NCI-H1417 treated with DMSO at 0.1 percent for 48 hours (cell line): ENCODE results near the gene METTL22.

ENCODE experiments used
- DNase-seq: peaks from one replicate; lab custom pipeline; 2025; lab: John Stamatoyannopoulos, UW

METTL22 gene

DNA sequence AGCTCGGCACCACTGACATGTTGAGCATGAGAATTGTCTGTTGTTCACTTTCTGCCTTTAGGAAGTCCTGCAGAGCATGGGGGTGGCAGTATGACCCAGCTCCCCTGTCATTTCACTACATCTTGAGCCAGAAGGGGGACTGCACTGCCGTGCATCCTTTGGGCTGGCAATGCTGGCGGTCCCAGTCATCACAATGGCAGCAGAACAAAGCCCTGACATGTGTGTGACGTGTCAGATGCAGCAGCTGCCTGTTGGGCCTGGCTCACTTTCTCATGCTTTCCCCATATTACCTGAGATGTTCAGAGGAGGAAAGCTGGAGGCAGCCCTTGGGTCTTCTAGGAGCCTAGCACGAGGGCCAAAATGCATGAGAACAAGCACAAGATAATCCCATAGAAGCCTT lies 46.6 kb downstream of the METTL22 start:
- DNase-seq, result no peak

GRCh38 chr16:8669481-8669880 lies 48.0 kb downstream of the METTL22 start:
- no peak for DNase-seq

DNA sequence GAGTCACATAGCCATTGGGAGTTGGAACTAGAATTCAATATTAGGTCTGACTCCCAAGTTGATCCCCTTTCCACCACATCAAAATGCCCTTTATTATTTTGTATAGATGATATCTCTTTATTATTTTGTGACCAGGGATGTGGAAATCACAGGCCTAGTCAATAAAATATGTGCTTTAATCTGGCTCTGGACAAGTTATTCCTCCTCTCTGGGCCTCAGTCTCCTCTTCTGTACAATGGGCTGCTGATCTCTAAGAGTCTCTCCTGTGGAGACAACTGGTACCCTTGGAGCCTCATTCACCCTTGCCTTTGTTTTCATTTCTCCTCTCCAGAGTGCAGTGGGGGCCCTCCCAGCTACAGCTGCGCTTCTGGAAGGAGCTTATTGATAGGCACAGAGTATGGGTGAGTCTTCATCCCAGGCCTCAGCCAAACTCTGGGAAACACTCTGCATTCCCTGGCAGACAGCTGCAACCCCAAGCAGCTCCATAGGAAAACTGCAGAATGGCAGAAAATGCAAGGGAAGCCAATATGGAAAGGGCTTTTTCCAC lies 48.6 kb downstream of the METTL22 start:
- DNase-seq, result no peak

GRCh38 chr16:8673611-8674412 lies 52.3 kb downstream of the METTL22 start:
- no peak for DNase-seq

DNA sequence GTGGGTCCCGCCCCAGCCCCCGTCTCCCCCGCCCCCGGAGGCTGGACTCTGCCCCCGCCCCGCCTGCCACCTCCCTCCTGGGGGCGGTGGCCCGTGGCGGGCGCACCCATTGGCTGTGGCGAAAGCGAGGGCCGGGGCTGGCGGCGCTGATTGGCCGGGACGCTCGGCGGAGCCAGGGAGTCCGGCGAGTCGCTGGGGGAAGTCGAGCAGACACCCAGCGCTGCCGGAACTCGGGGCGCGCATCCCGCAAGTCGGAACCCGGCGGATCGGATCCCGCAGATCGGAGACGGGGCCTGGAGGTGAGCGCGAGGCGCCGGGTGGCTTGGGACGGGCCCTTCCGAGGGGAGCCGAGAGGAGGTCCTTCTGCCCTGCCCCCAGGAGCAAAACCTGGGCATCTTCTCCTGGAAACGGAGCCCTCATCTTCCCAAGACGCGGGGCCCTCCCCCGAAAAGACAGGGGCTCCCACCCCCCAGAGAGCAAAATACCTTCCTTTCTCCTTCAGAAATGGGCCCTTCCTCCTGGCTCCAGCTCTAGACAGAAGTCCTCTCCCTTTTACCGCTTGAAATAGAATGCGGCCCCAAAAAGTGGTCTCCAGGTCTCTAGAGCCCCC lies 53.0 kb downstream of the METTL22 start, which contains the start of gene ABAT:
Gene ABAT (plus strand): TSS at position 205 of the 610 bp plus-strand sequence. CDS start 61,123 bp downstream, outside the sequence.
- DNase-seq, result peak; percentile 7

DNA sequence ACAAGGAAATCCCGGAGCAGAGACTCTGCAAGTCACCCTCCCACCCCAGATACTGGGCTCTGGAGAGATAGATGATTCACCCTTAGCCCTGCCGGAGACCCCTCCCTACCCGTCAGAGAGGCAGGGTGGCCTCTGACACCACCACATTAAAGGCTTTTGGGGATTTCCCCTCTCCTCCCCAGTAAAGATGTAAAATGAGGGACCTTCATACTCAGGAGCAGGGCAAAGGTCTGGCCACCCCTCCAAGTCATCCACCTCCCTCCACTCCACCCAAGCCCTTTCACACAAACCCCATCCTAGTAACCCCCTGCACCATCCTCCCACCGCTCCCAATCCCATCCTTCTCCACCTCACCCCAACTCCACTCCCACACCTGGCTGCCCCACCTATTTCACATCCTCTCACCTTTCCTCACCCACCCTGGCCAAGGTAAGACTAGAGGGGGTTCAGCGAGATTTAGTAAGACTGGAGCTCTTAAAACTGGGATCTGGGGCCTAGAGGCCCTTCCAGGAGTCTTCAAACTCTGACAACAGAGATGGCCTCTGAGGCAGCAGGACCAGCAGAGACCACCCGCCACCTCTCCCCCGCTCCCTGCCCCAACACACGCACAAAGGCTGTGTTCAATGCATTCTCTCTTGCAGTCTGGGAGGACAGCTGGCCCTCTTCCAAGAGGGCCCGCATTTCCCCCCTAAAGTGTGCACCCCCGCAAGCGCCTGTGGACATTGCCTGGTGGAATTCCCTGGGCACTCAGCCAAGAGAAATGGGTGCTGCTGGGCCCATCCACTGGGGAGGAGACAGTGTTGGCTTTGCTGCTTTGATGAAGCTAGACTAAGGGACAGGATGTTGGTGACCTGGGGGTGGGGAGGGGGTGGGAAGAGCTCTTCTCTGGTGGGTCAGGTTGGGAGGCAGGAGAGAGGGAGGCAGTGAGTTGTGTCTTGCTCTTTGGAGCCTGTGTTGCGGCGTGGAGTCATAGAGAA lies 54.0 kb downstream of the METTL22 start:
- no peak for DNase-seq

- DNase-seq, result no peak
Measured at GRCh38 chr16:8676160-8676547, 54.7 kb downstream of the METTL22 start.

DNA sequence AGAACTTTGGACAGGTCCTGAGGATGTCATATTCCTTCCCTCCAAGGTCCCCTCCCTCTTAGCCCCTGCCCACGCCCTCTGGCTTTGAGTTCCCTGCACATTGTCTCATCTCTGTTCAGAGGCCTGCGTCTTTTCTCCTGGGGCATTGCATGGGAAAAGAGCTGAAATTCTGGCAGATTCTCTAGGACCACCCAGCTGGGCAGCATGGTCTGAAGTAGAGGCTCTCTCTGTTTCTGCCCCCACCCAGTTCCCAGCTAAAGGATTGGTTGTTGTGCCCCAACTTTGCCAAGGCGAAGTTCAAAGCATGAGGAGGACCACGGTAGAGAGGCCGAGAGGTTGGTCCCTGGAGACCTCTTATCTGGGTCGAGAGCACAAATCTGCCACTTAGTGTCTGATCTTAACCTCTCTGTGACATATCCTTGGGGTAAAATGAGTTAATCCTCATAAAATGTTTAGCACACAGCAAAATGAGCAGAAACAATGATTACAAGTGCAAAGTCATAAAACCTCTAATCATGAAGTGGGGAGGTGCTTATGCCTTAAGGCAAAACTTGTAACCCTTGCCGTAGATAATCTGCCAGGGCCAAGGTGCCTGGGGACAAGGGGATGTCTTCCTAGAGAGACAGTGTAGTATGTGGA lies 55.4 kb downstream of the METTL22 start:
- DNase-seq, result no peak

DNA sequence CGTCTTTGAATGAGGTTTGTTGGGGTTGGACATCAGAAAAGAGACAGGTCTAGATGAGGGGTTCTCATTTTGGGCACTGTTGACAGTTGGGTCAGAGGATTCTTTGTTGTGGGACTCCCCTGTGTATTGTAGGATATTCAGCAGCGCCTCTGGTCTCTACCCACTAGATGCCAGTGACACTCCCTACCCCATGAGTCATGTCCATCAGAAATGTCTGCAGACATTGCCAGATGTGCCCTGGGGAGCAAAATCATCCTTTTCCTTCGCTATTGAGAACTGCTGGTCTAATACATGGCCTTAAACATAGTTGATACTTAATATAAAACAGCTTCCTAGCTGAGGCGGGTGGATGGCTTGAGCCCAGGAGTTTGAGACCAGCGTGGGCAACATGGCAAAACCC lies 56.0 kb downstream of the METTL22 start:
- no peak for DNase-seq

DNA sequence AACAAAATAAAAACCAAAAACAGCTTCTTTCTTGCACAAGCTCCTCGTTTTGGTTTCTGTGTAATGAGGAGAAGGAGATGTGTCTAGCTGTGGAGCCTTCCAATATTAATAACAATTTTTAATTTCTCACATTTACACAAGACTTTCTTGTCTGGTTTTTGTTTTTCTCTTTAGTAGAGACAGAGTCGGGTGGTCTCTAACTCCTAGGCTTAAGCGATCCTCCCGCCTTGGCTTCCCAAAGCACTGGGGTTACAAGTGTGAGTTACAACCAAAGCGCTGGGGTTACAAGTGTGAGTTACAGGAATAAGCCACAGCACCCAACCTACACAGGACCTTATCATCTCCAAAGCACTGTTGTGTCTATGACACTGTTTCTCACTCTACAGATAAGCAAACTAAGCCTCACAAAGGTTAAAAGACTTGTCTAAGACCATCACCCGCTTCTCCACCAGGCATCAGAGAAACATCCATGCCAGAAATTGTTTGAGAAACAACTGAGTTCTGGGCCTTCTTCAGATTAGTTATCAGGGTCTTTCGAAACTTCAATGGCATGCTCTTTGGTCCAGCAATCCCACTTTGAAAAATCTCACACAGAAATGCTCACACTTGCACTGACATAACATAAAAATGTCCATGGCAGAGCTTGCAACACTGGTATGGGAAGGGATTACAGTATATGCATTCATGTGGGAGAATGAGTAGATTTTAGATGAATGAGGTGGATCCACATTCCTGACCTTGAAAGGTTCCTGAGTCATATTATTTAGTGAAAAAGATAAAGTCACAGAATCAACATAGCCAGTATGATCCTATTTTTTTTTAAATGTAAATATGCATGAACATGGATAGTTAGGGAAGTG lies 56.8 kb downstream of the METTL22 start:
- no peak for DNase-seq

DNA sequence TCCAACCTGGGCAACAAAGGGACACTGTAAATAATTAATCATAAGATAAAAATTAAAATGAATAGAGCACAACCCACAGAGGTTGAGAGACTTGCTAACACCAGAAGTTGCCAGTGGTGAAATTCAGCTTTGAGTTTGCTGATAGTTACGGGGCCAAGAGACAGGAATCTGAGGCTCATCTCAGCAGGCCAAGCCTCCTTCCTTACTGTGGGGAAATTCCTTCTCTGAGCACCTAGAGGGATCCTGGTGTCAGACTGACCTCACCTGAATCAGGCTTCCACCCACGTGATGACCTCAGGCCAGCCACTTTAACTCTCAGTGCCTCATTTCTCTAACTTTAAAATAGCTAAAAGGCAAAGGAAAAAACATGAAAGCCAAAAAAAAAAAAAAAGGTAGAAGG lies 57.7 kb downstream of the METTL22 start:
- no peak for DNase-seq

DNA sequence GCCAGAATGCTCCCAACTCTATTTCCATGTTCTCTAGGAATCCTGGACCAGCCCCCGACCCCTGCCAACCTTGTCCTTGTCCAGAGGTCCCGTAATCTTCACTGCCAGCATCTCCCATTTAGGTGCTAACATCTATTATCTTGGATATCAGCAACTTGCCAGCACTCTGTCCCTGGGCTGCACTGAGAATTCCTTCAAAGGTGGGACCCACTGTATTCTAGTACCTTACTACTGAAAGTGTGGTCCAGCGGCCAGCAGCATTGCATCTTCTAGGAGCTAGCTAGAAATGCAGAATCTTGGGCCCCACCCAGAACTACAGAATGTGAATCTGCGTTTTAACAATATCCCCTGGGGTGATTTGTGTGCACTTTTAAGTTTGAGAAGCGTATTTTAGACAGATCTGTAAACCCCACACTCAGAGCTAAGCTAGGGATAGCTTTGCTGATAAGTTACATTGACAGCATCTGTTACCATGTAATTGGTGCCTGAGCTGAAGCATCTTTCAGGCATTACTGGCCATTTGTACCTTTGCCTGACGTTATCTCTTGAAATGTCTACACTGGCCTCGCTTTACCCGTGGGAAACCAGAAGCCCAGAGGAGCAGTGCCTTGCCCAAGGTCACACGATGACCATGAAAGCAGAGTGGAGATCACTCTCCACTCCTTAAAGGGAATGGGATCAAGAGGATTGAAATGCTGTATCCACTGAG lies 61.2 kb downstream of the METTL22 start:
- no peak for DNase-seq

- DNase-seq, result no peak
Measured at GRCh38 chr16:8683640-8684039, 62.1 kb downstream of the METTL22 start.

- DNase-seq, result no peak
Measured at GRCh38 chr16:8685617-8686016, 64.1 kb downstream of the METTL22 start.

DNA sequence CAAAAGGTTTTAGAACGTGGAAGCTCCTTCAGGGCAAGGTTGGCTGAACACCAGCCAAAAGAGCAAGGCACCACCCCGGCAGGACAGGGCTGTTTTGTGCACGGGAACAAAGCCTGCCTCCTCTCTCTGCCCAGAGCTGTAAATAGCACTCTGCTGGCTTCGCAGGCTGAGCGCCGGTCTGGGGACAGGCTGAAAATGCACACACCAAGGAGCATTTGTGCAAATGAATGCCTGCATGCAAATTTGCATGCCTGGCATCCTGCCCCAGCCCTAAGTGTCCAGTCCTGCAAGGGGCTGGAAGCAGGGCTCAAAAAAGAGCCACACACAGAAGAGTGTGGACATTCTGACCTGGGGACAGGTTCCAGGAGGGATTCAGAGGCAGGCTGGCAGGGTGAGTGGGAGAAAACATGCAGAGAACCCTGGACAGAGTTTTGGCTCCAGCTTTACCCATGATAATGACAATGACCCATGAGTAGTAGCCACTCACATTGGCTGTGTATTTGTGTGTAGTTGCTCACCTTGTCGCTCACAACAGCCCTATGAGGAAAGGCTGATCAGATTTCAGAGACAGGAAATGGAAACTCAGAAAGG lies 64.6 kb downstream of the METTL22 start:
- no peak for DNase-seq

DNA sequence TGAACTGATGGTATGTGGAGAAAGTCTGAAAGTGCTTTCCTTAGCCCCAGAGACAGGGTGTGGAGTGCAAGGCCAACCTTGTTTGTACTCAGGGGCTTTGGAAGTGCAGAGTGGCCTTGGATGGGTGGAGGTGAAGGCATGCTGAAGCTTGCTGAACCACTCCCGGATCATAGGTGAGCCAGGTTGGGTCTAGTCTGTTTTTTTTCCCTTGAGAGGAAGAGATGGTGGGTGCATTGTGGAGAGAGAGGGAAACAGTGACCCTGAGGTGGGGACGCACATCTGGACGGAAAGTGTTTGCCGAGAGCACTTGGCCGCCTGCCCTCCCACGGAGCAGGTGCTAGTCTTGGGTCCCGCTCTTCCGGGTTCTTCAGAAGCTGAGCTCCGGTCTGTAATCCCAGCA lies 65.4 kb downstream of the METTL22 start:
- DNase-seq, result no peak

DNA sequence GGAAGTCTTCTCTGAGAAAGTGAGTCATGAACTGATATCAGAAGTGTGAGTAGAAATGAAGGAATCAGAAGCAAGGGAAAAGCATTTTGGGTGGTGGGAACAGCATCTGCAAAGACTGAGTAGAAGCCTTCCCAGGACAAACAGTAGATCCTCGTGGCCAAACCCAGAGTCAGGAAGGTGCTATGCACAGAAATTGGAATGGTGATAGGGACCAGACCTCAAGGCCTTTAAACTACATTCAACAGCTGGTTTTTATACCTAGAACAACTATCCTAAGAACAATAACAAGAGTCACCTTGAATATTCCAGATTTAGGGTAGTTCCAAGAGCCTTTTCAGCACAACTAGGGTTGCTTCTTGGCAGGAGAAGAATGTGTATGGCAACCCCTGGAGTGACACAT lies 68.2 kb downstream of the METTL22 start:
- DNase-seq, result no peak

- DNase-seq, result no peak
Measured at GRCh38 chr16:8691728-8692127, 70.2 kb downstream of the METTL22 start.
